GM20000 (cell line): Measurements from ENCODE around the gene OR4D9.

Experiments
- DNase-seq: peaks from one replicate; pipeline ENCODE4 v3.0.0; 2012; ENCODE audit warnings: low spot score
- CTCF ChIP-seq: IDR thresholded peaks from 2 replicates; pipeline ENCODE4 v1.5.1; 2012; ENCODE audit warnings: mild to moderate bottlenecking, control low read depth; ENCODE audit errors: extremely low read depth, missing control alignments

OR4D9 gene

GRCh38 chr11:59559886-59560285, 48.5 kb downstream of the OR4D9 start:
- DNase-seq = no peak
- TF ChIP-seq CTCF = no peak

- DNase-seq = peak; percentile 54
- TF ChIP-seq CTCF = no peak
These were observed 49.0 kb downstream of the OR4D9 start for GRCh38 chr11:59560290-59560701.

GRCh38 chr11:59560702-59561473, 49.5 kb downstream of the OR4D9 start:
- TF ChIP-seq CTCF = no peak
- DNase-seq = peak; percentile 83

- TF ChIP-seq CTCF = no peak
- no peak for DNase-seq
These were observed 51.0 kb downstream of the OR4D9 start for GRCh38 chr11:59562292-59562691.
